Middle frontal gyrus (tissue), 1 donor: ENCODE data around the gene CIDEA.

Experiments
- DNase-seq: peaks from one replicate; pipeline ENCODE4 v3.0.0-alpha.2; 2015; ENCODE audit warnings: low spot score; ENCODE audit errors: extremely low spot score

Gene CIDEA

DNA sequence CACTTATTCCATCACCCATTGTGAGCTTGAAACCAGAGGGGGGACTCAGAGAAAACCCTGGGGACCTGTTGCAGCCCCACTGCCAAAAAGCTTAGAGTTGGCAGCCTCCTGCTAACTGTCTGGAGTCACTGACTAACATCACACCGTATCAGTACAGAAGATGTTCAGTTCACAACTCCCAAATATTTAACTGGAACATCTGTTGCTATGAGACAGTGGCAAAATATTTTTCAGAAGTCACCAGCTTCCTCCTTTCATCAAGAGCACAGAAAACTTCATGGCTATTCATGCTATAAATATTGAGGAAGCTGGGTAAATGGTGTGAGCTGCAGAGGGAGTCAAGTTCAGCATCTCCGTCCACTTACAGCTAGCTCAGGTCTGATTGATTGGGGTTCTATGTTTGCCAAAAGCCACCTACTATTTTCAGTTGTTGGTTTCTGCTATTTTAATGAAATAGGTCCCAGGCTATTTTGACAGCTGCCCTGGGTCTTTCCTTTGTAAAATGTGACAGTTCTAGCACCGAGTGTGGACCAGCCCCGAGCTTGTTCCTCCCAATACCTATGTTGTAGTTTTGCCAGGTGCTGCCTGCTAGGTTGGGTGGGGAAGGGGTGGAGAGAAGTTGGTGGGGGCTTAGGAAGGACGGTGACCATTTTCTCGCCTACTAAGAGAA lies 63.6 kb downstream of the CIDEA start:
- no peak for DNase-seq

DNA sequence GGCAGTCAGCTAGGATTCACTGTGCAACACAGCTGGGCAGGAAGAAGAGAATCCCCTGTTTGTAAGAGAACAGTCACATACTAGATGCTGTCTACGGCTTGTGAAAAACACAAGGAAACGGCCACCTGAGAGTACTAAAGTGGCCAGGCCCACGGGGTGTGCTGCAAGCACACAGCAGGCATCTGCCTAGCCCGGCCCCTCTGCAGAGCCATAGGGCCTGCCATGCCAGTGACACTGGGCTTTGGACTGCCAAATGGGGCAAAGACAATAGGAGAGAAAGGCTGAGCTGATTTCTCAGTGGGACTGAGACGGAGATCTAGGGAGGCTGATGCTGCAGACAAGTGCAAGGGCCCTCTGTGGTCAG lies 64.2 kb downstream of the CIDEA start:
- no peak for DNase-seq

DNA sequence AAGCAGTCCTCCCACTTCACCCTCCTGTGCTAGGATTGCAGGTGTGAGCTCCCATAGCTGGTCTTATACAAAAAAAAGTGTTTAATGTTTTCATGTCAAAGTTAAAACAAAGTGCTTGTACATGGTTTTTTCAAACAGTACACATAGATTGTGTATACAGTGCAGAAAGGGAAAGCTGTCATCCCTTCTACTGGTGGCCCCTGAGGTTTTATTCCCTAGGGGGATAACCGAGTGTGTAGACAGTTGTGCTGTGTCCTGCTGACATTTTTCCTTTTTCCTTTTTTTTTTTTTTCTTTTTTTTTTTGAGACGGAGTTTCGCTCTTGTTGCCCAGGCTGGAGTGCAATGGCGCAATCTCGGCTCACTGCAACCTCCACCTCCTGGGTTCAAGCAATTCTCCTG lies 64.7 kb downstream of the CIDEA start:
- DNase-seq = no peak

DNA sequence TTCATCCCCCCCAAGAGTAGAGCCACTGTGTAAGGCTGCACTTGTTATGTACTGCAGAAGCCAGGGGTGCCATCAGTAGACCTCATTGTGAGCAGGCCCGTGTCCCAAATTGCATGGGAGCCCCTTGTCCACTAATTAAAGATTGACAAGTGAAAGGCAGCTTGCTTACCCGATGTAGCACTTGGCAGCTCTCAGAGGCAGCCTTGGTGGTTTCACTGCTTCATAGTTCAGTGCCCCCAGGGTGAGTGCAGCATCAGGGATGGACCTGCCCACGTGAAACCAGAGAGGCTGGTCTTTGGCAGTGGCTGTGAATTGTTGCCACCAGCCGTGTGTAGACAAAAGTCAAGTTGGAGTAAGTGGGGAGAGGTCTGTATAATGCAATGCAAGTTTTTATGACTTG lies 67.2 kb downstream of the CIDEA start:
- DNase-seq = no peak

DNA sequence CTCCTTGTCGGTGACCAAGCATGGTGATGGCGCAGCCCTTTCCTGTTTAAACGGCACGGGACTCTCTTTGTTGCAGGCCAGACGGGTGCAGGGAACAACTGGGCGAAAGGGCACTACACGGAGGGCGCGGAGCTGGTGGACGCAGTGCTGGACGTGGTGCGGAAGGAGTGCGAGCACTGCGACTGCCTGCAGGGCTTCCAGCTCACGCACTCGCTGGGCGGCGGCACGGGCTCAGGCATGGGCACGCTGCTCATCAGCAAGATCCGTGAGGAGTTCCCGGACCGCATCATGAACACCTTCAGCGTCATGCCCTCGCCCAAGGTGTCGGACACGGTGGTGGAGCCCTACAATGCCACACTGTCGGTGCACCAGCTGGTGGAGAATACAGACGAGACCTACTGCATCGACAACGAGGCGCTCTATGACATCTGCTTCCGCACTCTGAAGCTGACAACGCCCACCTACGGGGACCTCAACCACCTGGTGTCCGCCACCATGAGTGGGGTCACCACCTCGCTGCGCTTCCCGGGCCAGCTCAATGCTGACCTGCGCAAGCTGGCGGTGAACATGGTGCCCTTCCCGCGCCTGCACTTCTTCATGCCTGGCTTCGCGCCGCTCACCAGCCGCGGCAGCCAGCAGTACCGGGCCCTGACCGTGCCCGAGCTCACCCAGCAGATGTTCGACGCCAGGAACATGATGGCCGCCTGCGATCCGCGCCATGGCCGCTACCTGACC lies 71.0 kb downstream of the CIDEA start:
- DNase-seq = no peak

DNA sequence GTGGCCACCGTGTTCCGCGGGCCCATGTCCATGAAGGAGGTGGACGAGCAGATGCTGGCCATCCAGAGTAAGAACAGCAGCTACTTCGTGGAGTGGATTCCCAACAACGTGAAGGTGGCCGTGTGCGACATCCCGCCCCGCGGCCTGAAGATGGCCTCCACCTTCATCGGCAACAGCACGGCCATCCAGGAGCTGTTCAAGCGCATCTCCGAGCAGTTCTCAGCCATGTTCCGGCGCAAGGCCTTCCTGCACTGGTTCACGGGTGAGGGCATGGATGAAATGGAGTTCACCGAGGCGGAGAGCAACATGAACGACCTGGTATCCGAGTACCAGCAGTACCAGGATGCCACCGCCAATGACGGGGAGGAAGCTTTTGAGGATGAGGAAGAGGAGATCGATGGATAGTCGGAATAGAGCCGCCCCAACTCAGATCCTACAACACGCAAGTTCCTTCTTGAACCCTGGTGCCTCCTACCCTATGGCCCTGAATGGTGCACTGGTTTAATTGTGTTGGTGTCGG lies 71.6 kb downstream of the CIDEA start:
- DNase-seq = no peak

DNA sequence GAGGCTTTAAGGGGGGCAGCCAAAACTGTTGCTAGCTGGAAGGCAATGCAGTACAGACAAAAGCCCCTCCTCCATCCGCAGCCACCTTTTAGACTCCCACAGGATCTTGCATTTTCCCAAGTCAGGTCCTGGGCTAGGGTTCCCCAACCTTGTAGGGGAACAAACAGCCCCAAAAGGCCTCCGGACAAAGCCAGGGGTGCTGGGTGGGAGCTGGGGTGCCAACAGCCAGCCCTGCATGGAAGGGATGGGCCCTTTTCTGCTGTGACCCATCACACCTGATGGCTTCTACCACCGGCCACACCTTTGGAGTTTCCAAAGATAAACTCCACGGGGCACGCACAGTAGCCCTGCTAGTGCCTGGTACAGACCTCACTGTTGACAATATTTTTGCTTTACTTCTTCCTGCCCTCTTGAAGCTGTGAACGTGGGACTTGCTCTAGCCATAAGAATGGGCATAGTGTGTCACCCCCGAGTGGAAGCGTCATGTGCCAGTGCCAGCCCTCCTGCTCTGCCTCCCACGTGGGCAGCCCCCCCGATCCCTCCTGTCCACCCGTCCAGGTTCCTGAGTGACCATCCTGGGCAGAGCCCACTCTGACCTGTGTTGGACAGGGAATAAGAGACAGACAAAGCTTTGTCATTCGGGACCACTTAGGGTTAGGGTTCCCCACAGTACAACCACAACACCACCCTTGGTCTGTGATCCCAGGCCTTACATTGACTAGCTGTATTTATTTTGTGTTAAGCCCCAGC lies 72.7 kb downstream of the CIDEA start:
- DNase-seq = no peak
